Adrenal gland (tissue), 5 donors: Measurements from ENCODE around the gene RIPOR2.

Experiments
- CTCF ChIP-seq, 6 experiments: fragments of 450-650 bp in 4 of 6; fragments of 200-600 bp in 2 of 6; sonication (generic) in 1 of 6; IDR thresholded peaks; 1 replicate in 5 of 6; 2 replicates in 1 of 6; pipeline versions ENCODE4 v1.5.1 to v1.8.0; 2016 to 2021; ENCODE audit warnings: antibody characterized with exemption in 6 of 6, mild to moderate bottlenecking in 2 of 6, moderate library complexity in 1 of 6
- POLR2A ChIP-seq, 2 donors: fragments of 450-650 bp; IDR thresholded peaks; one replicate each; pipeline ENCODE4 v1.6.1; 2017; ENCODE audit warnings: antibody characterized with exemption in 2 of 2, mild to moderate bottlenecking in 2 of 2, moderate library complexity in 1 of 2
- donor health status: DM: no; HTN: no; CAD: no.

- TF ChIP-seq POLR2A (IDR thresholded peaks at IDR 0.05) (no peak), CTCF (IDR thresholded peaks at IDR 0.05) (no peak)
These were observed 60.2 kb downstream of the RIPOR2 start for GRCh38 chr6:24875534-24875901.
